ENCODE data around the gene ACY1. TPM values are rescaled to one million over a fixed set of nuclear protein-coding genes. Genes with fewer than 3 reads are reported as not detected.

Gene ACY1
- total RNA-seq, 1 experiment from 2014 or later: 62.6 TPM

DNA sequence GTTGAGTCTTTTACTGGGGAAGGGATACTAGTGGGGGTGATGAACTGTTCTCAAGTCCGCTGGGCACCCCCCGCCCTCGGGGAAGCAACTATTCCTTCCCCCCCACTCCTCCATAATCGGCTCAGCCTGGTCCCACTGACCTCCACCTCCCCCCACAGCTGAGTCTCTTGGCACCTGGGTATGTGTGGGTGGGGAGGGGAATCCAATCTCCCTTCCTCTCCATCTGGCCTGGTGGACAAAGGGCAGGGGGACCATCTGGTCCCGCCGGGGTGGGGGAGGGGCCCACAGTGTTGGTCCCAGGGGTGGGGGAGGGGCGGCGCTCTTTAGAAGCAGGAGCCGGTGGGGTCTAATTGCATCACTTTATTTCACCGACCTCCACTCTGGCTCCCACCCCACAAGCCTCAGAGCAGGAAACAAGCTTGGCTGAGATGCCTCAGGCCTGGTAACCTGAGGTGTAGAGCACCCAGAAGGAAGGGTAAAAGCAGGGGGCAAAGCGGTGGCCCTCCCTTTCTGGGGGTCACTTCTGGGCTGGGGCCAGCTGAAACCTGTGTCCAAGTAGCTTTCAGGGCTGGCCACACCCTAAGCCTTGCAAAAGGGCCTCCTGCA is 15.1 kb upstream of the ACY1 start:
- H3T11ph ChIP-seq (ENCODE audit: low read length): no peak overlapping the region
- H4K5ac ChIP-seq (ENCODE audit: insufficient read length, low read depth, low read length): no peak overlapping the region
- no peak overlapping the region for H3K56ac ChIP-seq (ENCODE audit: insufficient read length, low read depth, low read length)
- H4K8ac ChIP-seq (replicated peaks; ENCODE audit: insufficient read length, low read depth, low read length): no peak overlapping the region
- H3K18ac ChIP-seq (ENCODE audit: insufficient read length, low read depth, low read length): peak overlapping the region; percentile 71
- Mint-ChIP-seq H3K27ac (peak overlapping the region; percentile 70 to 98 (median 94); a peak in 6 of 7 replicates), H3K4me3 (peak overlapping the region; percentile 80 to 89), H3K36me3 (ENCODE audit: insufficient read depth in 1 of 3, low read depth in 3 of 3) (peaks cover 0 to 5% (median 2%) of the 10 kb centered on the region in 3 experiments; a peak in 4 of 7 replicates), H3K4me1 (peaks cover 41 to 63% of the 10 kb centered on the region in 2 experiments), H3K9me3 (no peaks in the 10 kb centered on the region), H3K27me3 (ENCODE audit: low read depth) (peaks cover 29% of the 10 kb centered on the region)
- no CpG with 5 or more reads among the region's 11 CpGs for WGBS (ENCODE audit: extremely low coverage, insufficient read length, low lambda C conversion rate)
- H2BK20ac ChIP-seq (ENCODE audit: low read depth, low read length, poor library complexity, severe bottlenecking): no peak overlapping the region
- no peaks in the 10 kb centered on the region for H3K79me2 ChIP-seq (ENCODE audit: insufficient read depth, low read length)
- peak overlapping the region; percentile 73; the same call in 1 of the 2 replicates for H3K4ac ChIP-seq (ENCODE audit: low read depth, low read length)
- H2BK15ac ChIP-seq (ENCODE audit: low read depth, low read length): no peak overlapping the region
- H2BK120ac ChIP-seq (ENCODE audit: low read depth, low read length, poor library complexity, severe bottlenecking): peak overlapping the region; percentile 74
- DNase-seq: peak; percentile 74
- H2AFZ ChIP-seq (ENCODE audit: low read length): no peak overlapping the region
- no peak overlapping the region for H3K23ac ChIP-seq (ENCODE audit: insufficient read length, low read depth, low read length)
- H3K23me2 ChIP-seq (ENCODE audit: insufficient read length, low read depth, low read length, poor library complexity, severe bottlenecking): peaks cover 11% of the 10 kb centered on the region
- H4K91ac ChIP-seq (ENCODE audit: insufficient read length, low read depth, low read length): no peak overlapping the region
- peak overlapping the region; percentile 71 for H3K9ac ChIP-seq (ENCODE audit: extremely low read depth, insufficient read length, low read length)
- no peak overlapping the region for H2BK5ac ChIP-seq (ENCODE audit: insufficient read length, low read length)
- peaks cover 11% of the 10 kb centered on the region; the same call in 1 of the 2 replicates for H3K4me1 ChIP-seq (ENCODE audit: insufficient read depth, low read length)
- H3K27ac ChIP-seq (ENCODE audit: insufficient read length, low read depth, low read length): no peak overlapping the region
- no peaks in the 10 kb centered on the region for H3K27me3 ChIP-seq (ENCODE audit: insufficient read depth, low read length)
- TF ChIP-seq, protein P1, sequence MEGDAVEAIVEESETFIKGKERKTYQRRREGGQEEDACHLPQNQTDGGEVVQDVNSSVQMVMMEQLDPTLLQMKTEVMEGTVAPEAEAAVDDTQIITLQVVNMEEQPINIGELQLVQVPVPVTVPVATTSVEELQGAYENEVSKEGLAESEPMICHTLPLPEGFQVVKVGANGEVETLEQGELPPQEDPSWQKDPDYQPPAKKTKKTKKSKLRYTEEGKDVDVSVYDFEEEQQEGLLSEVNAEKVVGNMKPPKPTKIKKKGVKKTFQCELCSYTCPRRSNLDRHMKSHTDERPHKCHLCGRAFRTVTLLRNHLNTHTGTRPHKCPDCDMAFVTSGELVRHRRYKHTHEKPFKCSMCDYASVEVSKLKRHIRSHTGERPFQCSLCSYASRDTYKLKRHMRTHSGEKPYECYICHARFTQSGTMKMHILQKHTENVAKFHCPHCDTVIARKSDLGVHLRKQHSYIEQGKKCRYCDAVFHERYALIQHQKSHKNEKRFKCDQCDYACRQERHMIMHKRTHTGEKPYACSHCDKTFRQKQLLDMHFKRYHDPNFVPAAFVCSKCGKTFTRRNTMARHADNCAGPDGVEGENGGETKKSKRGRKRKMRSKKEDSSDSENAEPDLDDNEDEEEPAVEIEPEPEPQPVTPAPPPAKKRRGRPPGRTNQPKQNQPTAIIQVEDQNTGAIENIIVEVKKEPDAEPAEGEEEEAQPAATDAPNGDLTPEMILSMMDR (conservative IDR thresholded peaks at IDR 0.05): no peak
- H3K4me2 ChIP-seq (ENCODE audit: insufficient read depth, insufficient read length, low read length): peak overlapping the region; percentile 29
- H2BK12ac ChIP-seq (ENCODE audit: insufficient read length, low read depth, low read length): no peak overlapping the region
- no peaks in the 10 kb centered on the region for H4K20me1 ChIP-seq (ENCODE audit: control insufficient read depth, insufficient read depth, insufficient read length)
- no peak overlapping the region for H2AK5ac ChIP-seq (ENCODE audit: insufficient read length, low read length)
- H3K9me3 ChIP-seq (ENCODE audit: control insufficient read depth, low read depth, low read length): no peaks in the 10 kb centered on the region
- H3K79me1 ChIP-seq (ENCODE audit: insufficient read depth, low read depth, low read length, poor library complexity, severe bottlenecking): no peaks in the 10 kb centered on the region
- H3K14ac ChIP-seq (ENCODE audit: insufficient read depth, low read length): peak overlapping the region; percentile 59; the same call in 1 of the 2 replicates

All from H9 (cell line).